H9 (cell line): Measurements from ENCODE around the gene TMEM95. TPM values are rescaled to one million over a fixed set of nuclear protein-coding genes. Genes with fewer than 3 reads are reported as not detected.

Experiments used
- DNase-seq: peaks from one replicate; pipeline ENCODE4 v3.0.0-alpha.2; 2017
- H2AFZ ChIP-seq: one replicate; pipeline ENCODE4 v1.6.1; 2013; ENCODE audit warnings: mild to moderate bottlenecking, low read length, control low read depth, moderate library complexity
- H2AK5ac ChIP-seq: 2 replicates; pipeline ENCODE4 v1.6.1; 2013; ENCODE audit warnings: low read length, control low read depth, mixed read lengths; ENCODE audit not compliant: insufficient read length
- H2BK120ac ChIP-seq: one replicate; pipeline ENCODE4 v1.6.1; 2013; ENCODE audit warnings: low read depth, mild to moderate bottlenecking, low read length, control low read depth, inconsistent platforms; ENCODE audit not compliant: poor library complexity, severe bottlenecking
- H2BK12ac ChIP-seq: 2 replicates; pipeline ENCODE4 v1.6.1; 2013; ENCODE audit warnings: low read length, control low read depth, mixed read lengths, low read depth; ENCODE audit not compliant: insufficient read length
- H2BK15ac ChIP-seq: 2 replicates; pipeline ENCODE4 v1.6.1; 2013; ENCODE audit warnings: low read depth, low read length, control low read depth
- H2BK20ac ChIP-seq: one replicate; pipeline ENCODE4 v1.6.1; 2013; ENCODE audit warnings: low read depth, mild to moderate bottlenecking, low read length, control low read depth, inconsistent platforms; ENCODE audit not compliant: poor library complexity, severe bottlenecking
- H2BK5ac ChIP-seq: 2 replicates; pipeline ENCODE4 v1.6.1; 2013; ENCODE audit warnings: low read length, control low read depth, mixed read lengths; ENCODE audit not compliant: insufficient read length
- H3K14ac ChIP-seq: 2 replicates; pipeline ENCODE4 v1.6.1; 2013; ENCODE audit warnings: low read length, control low read depth; ENCODE audit not compliant: insufficient read depth
- H3K18ac ChIP-seq: 2 replicates; pipeline ENCODE4 v1.6.1; 2013; ENCODE audit warnings: low read depth, mild to moderate bottlenecking, mixed read lengths, low read length, control low read depth; ENCODE audit not compliant: insufficient read length
- H3K23ac ChIP-seq: 2 replicates; pipeline ENCODE4 v1.6.1; 2013; ENCODE audit warnings: low read length, control low read depth, mixed read lengths, low read depth; ENCODE audit not compliant: insufficient read length
- H3K23me2 ChIP-seq: 2 replicates; pipeline ENCODE4 v1.6.1; 2013; ENCODE audit warnings: low read depth, mild to moderate bottlenecking, mixed read lengths, low read length, control low read depth; ENCODE audit not compliant: insufficient read length, poor library complexity, severe bottlenecking
- H3K27ac ChIP-seq: 2 replicates; pipeline ENCODE4 v1.5.1; 2013; ENCODE audit warnings: low read length, control low read depth, mixed read lengths, low read depth; ENCODE audit not compliant: insufficient read length
- H3K27me3 ChIP-seq: 2 replicates; pipeline ENCODE4 v1.6.1; 2013; ENCODE audit warnings: low read length, control low read depth, inconsistent platforms; ENCODE audit not compliant: insufficient read depth
- H3K4ac ChIP-seq: 2 replicates; pipeline ENCODE4 v1.6.1; 2013; ENCODE audit warnings: low read depth, mild to moderate bottlenecking, control low read depth, inconsistent platforms, low read length, moderate library complexity
- H3K4me1 ChIP-seq: 2 replicates; pipeline ENCODE4 v1.6.1; 2013; ENCODE audit warnings: low read length, control low read depth, inconsistent platforms; ENCODE audit not compliant: insufficient read depth
- H3K4me2 ChIP-seq: 2 replicates; pipeline ENCODE4 v1.6.1; 2013; ENCODE audit warnings: low read length, control low read depth, mixed read lengths; ENCODE audit not compliant: insufficient read length, insufficient read depth
- H3K56ac ChIP-seq: 2 replicates; pipeline ENCODE4 v1.6.1; 2013; ENCODE audit warnings: low read depth, mild to moderate bottlenecking, mixed read lengths, low read length, control low read depth; ENCODE audit not compliant: insufficient read length
- H3K79me1 ChIP-seq: 2 replicates; pipeline ENCODE4 v1.6.1; 2013; ENCODE audit warnings: low read depth, mild to moderate bottlenecking, moderate library complexity, low read length, control low read depth, inconsistent platforms; ENCODE audit not compliant: insufficient read depth, poor library complexity, severe bottlenecking
- H3K79me2 ChIP-seq: 2 replicates; pipeline ENCODE4 v1.6.1; 2013; ENCODE audit warnings: low read length, control low read depth, inconsistent platforms; ENCODE audit not compliant: insufficient read depth
- H3K9ac ChIP-seq: 2 replicates; pipeline ENCODE4 v1.6.1; 2013; ENCODE audit warnings: low read length, control low read depth, mixed read lengths; ENCODE audit not compliant: insufficient read length; ENCODE audit errors: extremely low read depth
- H3K9me3 ChIP-seq: one replicate; pipeline ENCODE4 v1.6.1; 2013; ENCODE audit warnings: low read depth, low read length, inconsistent platforms; ENCODE audit not compliant: control insufficient read depth
- H3T11ph ChIP-seq: one replicate; pipeline ENCODE4 v1.6.1; 2013; ENCODE audit warnings: mild to moderate bottlenecking, low read length, control low read depth, inconsistent platforms
- H4K20me1 ChIP-seq: one replicate; pipeline ENCODE4 v1.6.1; 2013; ENCODE audit not compliant: control insufficient read depth, insufficient read length, insufficient read depth
- H4K5ac ChIP-seq: 2 replicates; pipeline ENCODE4 v1.6.1; 2013; ENCODE audit warnings: low read depth, mild to moderate bottlenecking, mixed read lengths, low read length, control low read depth; ENCODE audit not compliant: insufficient read length
- H4K8ac ChIP-seq: replicated peaks from 2 replicates; pipeline ENCODE4 v1.6.1; 2013; ENCODE audit warnings: low read length, control low read depth, mixed read lengths, low read depth; ENCODE audit not compliant: insufficient read length
- H4K91ac ChIP-seq: 2 replicates; pipeline ENCODE4 v1.6.1; 2013; ENCODE audit warnings: low read depth, mild to moderate bottlenecking, moderate library complexity, mixed read lengths, low read length, control low read depth; ENCODE audit not compliant: insufficient read length
- H3K27ac Mint-ChIP-seq, 3 experiments: 2 replicates in 2 of 3; 3 replicates in 1 of 3; pipeline ENCODE4 v1.8.0; 2020 to 2021; ENCODE audit warnings: mixed read lengths in 3 of 3, mild to moderate bottlenecking in 1 of 3, moderate library complexity in 1 of 3
- H3K27me3 Mint-ChIP-seq: 2 replicates; pipeline ENCODE4 v1.8.0; 2021; ENCODE audit warnings: low read depth, mild to moderate bottlenecking, moderate library complexity, mixed read lengths
- H3K36me3 Mint-ChIP-seq, 3 experiments: 2 replicates in 2 of 3; 3 replicates in 1 of 3; pipeline ENCODE4 v1.8.0; 2020 to 2021; ENCODE audit warnings: low read depth in 3 of 3, mixed read lengths in 3 of 3; ENCODE audit not compliant: insufficient read depth in 1 of 3
- H3K4me1 Mint-ChIP-seq, 2 experiments: 2 replicates each; pipeline ENCODE4 v1.8.0; 2020; ENCODE audit warnings: mixed read lengths in 2 of 2
- H3K4me3 Mint-ChIP-seq, 2 experiments: 2 replicates in 1 of 2; 3 replicates in 1 of 2; pipeline ENCODE4 v1.8.0; 2020 to 2021; ENCODE audit warnings: mild to moderate bottlenecking in 2 of 2, mixed read lengths in 2 of 2, moderate library complexity in 1 of 2
- H3K9me3 Mint-ChIP-seq, 2 experiments: 2 replicates in 1 of 2; 3 replicates in 1 of 2; pipeline ENCODE4 v1.8.0; 2020; ENCODE audit warnings: mild to moderate bottlenecking in 2 of 2, mixed read lengths in 2 of 2, moderate library complexity in 1 of 2
- CTCF ChIP-seq: fragments of 200-600 bp; sonication (generic); conservative IDR thresholded peaks from 3 replicates; pipeline ENCODE4 v1.8.0; 2021; ENCODE audit warnings: antibody characterized with exemption, mild to moderate bottlenecking
- WGBS: extraction: QIAGEN DNeasy Blood & Tissue Kit; methylation state at CpG from one replicate; pipeline ENCODE4 v1.1.7; 2013; ENCODE audit warnings: missing lambda C conversion rate, low lambda C conversion rate, mixed read lengths; ENCODE audit not compliant: insufficient read length; ENCODE audit errors: extremely low coverage; 5-methylcytosine and 5-hydroxymethylcytosine counted together
- total RNA-seq: library from RNA; stranded (reverse); gene quantifications from 2 replicates; pipeline ENCODE4 v1.2.1, GENCODE V29; 2021

Gene TMEM95
- total RNA-seq, 1 experiment from 2014 or later: not detected

GRCh38 chr17:7324438-7324779, 30.5 kb upstream of the TMEM95 start:
- Histone ChIP-seq H2BK5ac (no peak overlapping the region), H3K79me1 (no peaks in the 10 kb centered on the region), H3K23ac (no peak overlapping the region), H3K79me2 (peaks cover 2% of the 10 kb centered on the region; the same call in 1 of the 2 replicates), H4K5ac (no peak overlapping the region), H3K27ac (no peak overlapping the region), H4K8ac (no peak overlapping the region), H3K9me3 (no peaks in the 10 kb centered on the region), H3K56ac (no peak overlapping the region), H4K91ac (no peak overlapping the region), H3K9ac (no peak overlapping the region), H3K27me3 (no peaks in the 10 kb centered on the region), H3K4me2 (no peak overlapping the region), H3K4me1 (no peaks in the 10 kb centered on the region), H2BK12ac (no peak overlapping the region), H3K4ac (no peak overlapping the region), H3K14ac (no peak overlapping the region), H2AK5ac (no peak overlapping the region), H3K23me2 (peaks cover 6% of the 10 kb centered on the region), H2BK15ac (no peak overlapping the region), H3T11ph (no peak overlapping the region), H2BK120ac (no peak overlapping the region), H2BK20ac (no peak overlapping the region), H3K18ac (no peak overlapping the region), H4K20me1 (no peaks in the 10 kb centered on the region), H2AFZ (no peak overlapping the region)
- Mint-ChIP-seq H3K27me3 (no peaks in the 10 kb centered on the region), H3K9me3 (no peaks in the 10 kb centered on the region), H3K36me3 (peaks cover 36 to 68% (median 66%) of the 10 kb centered on the region in 3 experiments; a peak in 6 of 7 replicates), H3K4me3 (peak overlapping the region in 1 of 2 experiments; percentile 48; a peak in 2 of 5 replicates), H3K4me1 (peaks cover 11% of the 10 kb centered on the region in 2 experiments), H3K27ac (peak overlapping the region in 1 of 3 experiments; percentile 70; a peak in 1 of 7 replicates)
- DNase-seq: no peak
- no CpG with 5 or more reads among the region's 3 CpGs for WGBS
- TF ChIP-seq CTCF: no peak; the same call in 2 of the 3 replicates
